Upper lobe of left lung (tissue), 6 donors: ENCODE results near the gene DBF4B. TPM values are rescaled to one million over a fixed set of nuclear protein-coding genes. Genes with fewer than 3 reads are reported as not detected.

Experiments used
- ATAC-seq, 2 donors: fragments of 200-7000 bp; cut with Tn5 transposase; one replicate each; pipeline ENCODE4 v1.9.1; 2022; ENCODE audit warnings: mild to moderate bottlenecking in 2 of 2, moderate library complexity in 2 of 2; ENCODE audit not compliant: low FRiP score in 2 of 2
- DNase-seq, 2 donors: peaks; one replicate each; pipeline ENCODE4 v3.0.0-alpha.2; 2019 to 2020
- H3K27ac ChIP-seq, 4 donors: fragments of 200-600 bp; sonication (generic); one replicate each; pipeline ENCODE4 v1.5.1; 2016 to 2019
- H3K27me3 ChIP-seq, 4 donors: fragments of 200-600 bp; sonication (generic); one replicate each; pipeline ENCODE4 v1.5.1; 2017 to 2019
- H3K36me3 ChIP-seq, 4 donors: fragments of 200-600 bp; sonication (generic); one replicate each; pipeline ENCODE4 v1.5.1; 2016 to 2019
- H3K4me1 ChIP-seq, 4 donors: fragments of 200-600 bp; sonication (generic); one replicate each; pipeline ENCODE4 v1.5.1; 2018 to 2019
- H3K4me3 ChIP-seq, 4 donors: fragments of 200-600 bp; sonication (generic); one replicate each; pipeline ENCODE4 v1.5.1; 2017 to 2019; ENCODE audit warnings: mild to moderate bottlenecking in 2 of 4, moderate library complexity in 1 of 4
- H3K9me3 ChIP-seq, 4 donors: fragments of 200-600 bp; sonication (generic); one replicate each; pipeline ENCODE4 v1.5.1; 2018 to 2019
- EP300 ChIP-seq, 4 donors: sonication (generic); formaldehyde crosslinking; IDR thresholded peaks; one replicate each; pipeline ENCODE4 v1.5.1; 2017; ENCODE audit warnings: antibody characterized with exemption in 4 of 4, control low read depth in 2 of 4
- POLR2A ChIP-seq, 4 donors: fragments of 450-650 bp; IDR thresholded peaks; one replicate each; pipeline ENCODE4 v1.5.1; 2016 to 2017; ENCODE audit warnings: antibody characterized with exemption in 4 of 4, mild to moderate bottlenecking in 2 of 4
- POLR2AphosphoS5 ChIP-seq, 2 donors: sonication (generic); formaldehyde crosslinking; IDR thresholded peaks; one replicate each; pipeline ENCODE4 v1.5.1; 2017; ENCODE audit warnings: antibody characterized with exemption in 2 of 2
- WGBS, 2 donors: methylation state at CpG; one replicate each; pipeline ENCODE4 v1.1.5; 2017 to 2018; 5-methylcytosine and 5-hydroxymethylcytosine counted together
- total RNA-seq, 6 donors: library from RNA; depleted of rRNA in 4 of 6; stranded (reverse); fragments of >200 nt in 4 of 6; gene quantifications; one replicate each; pipeline versions ENCODE4 v1.1.0 to v1.2.1, GENCODE V29; 2016 to 2021
- TF ChIP-seq, protein P1 (sequence below), 6 experiments: fragments of 450-650 bp in 4 of 6; fragments of 200-600 bp in 2 of 6; sonication (generic) in 2 of 6; IDR thresholded peaks; one replicate each; pipeline ENCODE4 v1.5.1; 2016 to 2019; ENCODE audit warnings: antibody characterized with exemption in 6 of 6
- donor health status: DM: no; HTN: no; CAD: no; lungs with moderate emphysema.
- donor health status: DM: no; HTN: yes; CAD: no; lungs with severe emphysema.

Gene DBF4B
- total RNA-seq, 6 donors from 2014 or later: 2.0 to 8.4 (median 4.5) TPM

- H3K27ac ChIP-seq: peak overlapping the region in 1 of 4 donors; percentile 37
- no peaks in the 10 kb centered on the region for H3K9me3 ChIP-seq
- ATAC-seq: peak; percentile 95 to 96
- peak; percentile 97 to 98 for DNase-seq
- TF ChIP-seq EP300 (IDR thresholded peaks at IDR 0.05) (no peak), POLR2AphosphoS5 (IDR thresholded peaks at IDR 0.05) (no peak), POLR2A (IDR thresholded peaks at IDR 0.05) (no peak)
- TF ChIP-seq, protein P1, sequence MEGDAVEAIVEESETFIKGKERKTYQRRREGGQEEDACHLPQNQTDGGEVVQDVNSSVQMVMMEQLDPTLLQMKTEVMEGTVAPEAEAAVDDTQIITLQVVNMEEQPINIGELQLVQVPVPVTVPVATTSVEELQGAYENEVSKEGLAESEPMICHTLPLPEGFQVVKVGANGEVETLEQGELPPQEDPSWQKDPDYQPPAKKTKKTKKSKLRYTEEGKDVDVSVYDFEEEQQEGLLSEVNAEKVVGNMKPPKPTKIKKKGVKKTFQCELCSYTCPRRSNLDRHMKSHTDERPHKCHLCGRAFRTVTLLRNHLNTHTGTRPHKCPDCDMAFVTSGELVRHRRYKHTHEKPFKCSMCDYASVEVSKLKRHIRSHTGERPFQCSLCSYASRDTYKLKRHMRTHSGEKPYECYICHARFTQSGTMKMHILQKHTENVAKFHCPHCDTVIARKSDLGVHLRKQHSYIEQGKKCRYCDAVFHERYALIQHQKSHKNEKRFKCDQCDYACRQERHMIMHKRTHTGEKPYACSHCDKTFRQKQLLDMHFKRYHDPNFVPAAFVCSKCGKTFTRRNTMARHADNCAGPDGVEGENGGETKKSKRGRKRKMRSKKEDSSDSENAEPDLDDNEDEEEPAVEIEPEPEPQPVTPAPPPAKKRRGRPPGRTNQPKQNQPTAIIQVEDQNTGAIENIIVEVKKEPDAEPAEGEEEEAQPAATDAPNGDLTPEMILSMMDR (IDR thresholded peaks at IDR 0.05): no peak
- peak overlapping the region; percentile 64 to 73 (median 69) for H3K4me3 ChIP-seq
- peaks cover 24 to 33% (median 26%) of the 10 kb centered on the region in 4 donors for H3K4me1 ChIP-seq
- H3K36me3 ChIP-seq: no peaks in the 10 kb centered on the region
- peaks cover 0 to 12% (median 1%) of the 10 kb centered on the region in 4 donors for H3K27me3 ChIP-seq
- WGBS, 2 donors: 0 to 1% methylated on average over 25 to 32 of the region's 50 CpGs
Measured at GRCh38 chr17:44775136-44775837, 66.8 kb downstream of the DBF4B start.

DNA sequence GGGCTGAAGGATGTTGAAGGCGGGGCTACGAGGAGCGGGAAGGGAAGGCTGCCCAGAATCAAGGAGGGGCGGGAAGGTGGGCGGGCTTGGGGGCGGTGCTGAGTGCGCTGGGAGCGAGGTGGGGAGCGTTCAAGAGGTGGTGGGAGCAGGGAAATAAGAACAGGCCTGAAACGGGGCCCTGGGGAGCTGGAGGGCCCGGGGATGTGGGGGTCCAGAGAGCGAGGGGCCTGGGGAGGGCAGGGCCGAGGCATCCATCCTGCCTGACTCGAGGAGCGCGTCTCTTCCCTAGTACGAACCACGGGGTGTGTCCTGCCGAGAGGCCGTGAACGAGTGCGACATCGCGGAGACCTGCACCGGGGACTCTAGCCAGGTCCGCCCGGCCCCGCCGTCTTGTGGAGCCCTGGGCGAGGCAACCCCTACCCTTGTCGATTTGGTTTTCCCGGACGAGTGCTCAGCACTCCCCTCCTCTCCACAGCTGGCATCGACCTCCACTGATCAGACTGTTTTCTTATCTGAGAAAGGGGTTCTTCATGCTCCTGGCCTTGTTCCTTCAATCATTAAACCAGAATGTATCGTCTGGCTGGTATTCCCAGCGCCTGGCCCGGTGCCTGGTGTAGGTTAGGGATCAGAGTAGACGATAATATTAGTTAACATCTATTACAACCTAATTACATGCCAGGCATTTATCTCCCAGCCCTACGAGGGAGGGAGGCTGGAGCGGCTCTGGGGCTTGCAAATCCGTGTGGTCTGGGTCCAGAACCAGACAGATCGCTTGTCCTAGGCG lies 67.6 kb downstream of the DBF4B start:
- Histone ChIP-seq H3K4me1 (peaks cover 26 to 41% (median 27%) of the 10 kb centered on the region in 4 donors), H3K4me3 (peak overlapping the region; percentile 43 to 73 (median 68)), H3K36me3 (no peaks in the 10 kb centered on the region), H3K27ac (peak overlapping the region in 3 of 4 donors; percentile 24 to 73 (median 53)), H3K9me3 (no peaks in the 10 kb centered on the region), H3K27me3 (peaks cover 0 to 12% (median 1%) of the 10 kb centered on the region in 4 donors)
- 8 to 11% methylated on average over 18 to 43 of the region's 43 CpGs for WGBS, 2 donors
- peak; percentile 2 to 7 for ATAC-seq
- DNase-seq: peak in 1 of 2 donors; percentile 57
- TF ChIP-seq EP300 (IDR thresholded peaks at IDR 0.05) (no peak), POLR2AphosphoS5 (IDR thresholded peaks at IDR 0.05) (no peak), POLR2A (IDR thresholded peaks at IDR 0.05) (no peak)
- TF ChIP-seq, protein P1 (IDR thresholded peaks at IDR 0.05): no peak

GRCh38 chr17:44776628-44777393 lies 68.3 kb downstream of the DBF4B start:
- no peaks in the 10 kb centered on the region for H3K9me3 ChIP-seq
- DNase-seq (no peak), ATAC-seq (no peak)
- WGBS, 2 donors: 84 to 95% methylated on average over 11 to 19 of the region's 19 CpGs
- TF ChIP-seq POLR2AphosphoS5 (IDR thresholded peaks at IDR 0.05) (no peak), POLR2A (IDR thresholded peaks at IDR 0.05) (no peak), EP300 (IDR thresholded peaks at IDR 0.05) (no peak)
- TF ChIP-seq, protein P1 (IDR thresholded peaks at IDR 0.05): no peak
- peaks cover 0 to 7% (median 1%) of the 10 kb centered on the region in 4 donors for H3K27me3 ChIP-seq
- H3K36me3 ChIP-seq: no peaks in the 10 kb centered on the region
- H3K4me3 ChIP-seq: no peak overlapping the region
- no peak overlapping the region for H3K27ac ChIP-seq
- peaks cover 26 to 48% (median 32%) of the 10 kb centered on the region in 4 donors for H3K4me1 ChIP-seq

GRCh38 chr17:44777394-44778348 lies 69.2 kb downstream of the DBF4B start:
- ATAC-seq: no peak
- no peak for TF ChIP-seq EP300 (IDR thresholded peaks at IDR 0.05)
- TF ChIP-seq POLR2AphosphoS5 (IDR thresholded peaks at IDR 0.05): no peak
- TF ChIP-seq POLR2A (IDR thresholded peaks at IDR 0.05): no peak
- TF ChIP-seq, protein P1 (IDR thresholded peaks at IDR 0.05): no peak
- H3K9me3 ChIP-seq: no peaks in the 10 kb centered on the region
- H3K36me3 ChIP-seq: no peaks in the 10 kb centered on the region
- no peaks in the 10 kb centered on the region for H3K27me3 ChIP-seq
- 84% methylated on average over 20 of the region's 20 CpGs; no CpG with 5 or more reads in 1 of the 2 donors for WGBS, 2 donors
- H3K27ac ChIP-seq: no peak overlapping the region
- H3K4me1 ChIP-seq: peaks cover 29 to 57% (median 37%) of the 10 kb centered on the region in 4 donors
- H3K4me3 ChIP-seq: no peak overlapping the region
- DNase-seq: no peak
